Measurements from ENCODE around the gene ARF3. TPM values are rescaled to one million over a fixed set of nuclear protein-coding genes. Genes with fewer than 3 reads are reported as not detected.
A peak's percentile ranks its signal among the peaks of the same experiment; 100 is the strongest.

ARF3 gene
- total and polyA plus RNA-seq, 5 donors from 2014 or later: 21.2 to 79.4 (median 25.0) TPM

GRCh38 chr12:48979602-48980388, 22.5 kb upstream of the ARF3 start:
- Mint-ChIP-seq H3K36me3 (no peaks in the 10 kb centered on the region), H3K4me3 (peak overlapping the region; percentile 87 to 92 (median 90)), H3K27me3 (peaks cover 80% of the 10 kb centered on the region), H3K27ac (peak overlapping the region; percentile 43 to 89 (median 78)), H3K9me3 (peaks cover 0 to 5% (median 0%) of the 10 kb centered on the region in 7 donors), H3K4me1 (peaks cover 0 to 49% (median 18%) of the 10 kb centered on the region in 4 donors)
- Histone ChIP-seq H3K27ac (ENCODE audit: insufficient read depth, low read length, poor library complexity, severe bottlenecking) (no peak overlapping the region), H3K9me3 (ENCODE audit: control insufficient read depth in 2 of 2, low read length in 2 of 2) (no peaks in the 10 kb centered on the region), H3K27me3 (ENCODE audit: control insufficient read depth, insufficient read depth, low read length) (peaks cover 31% of the 10 kb centered on the region), H3K4me1 (ENCODE audit: control insufficient read depth, insufficient read depth, low read length, poor library complexity, severe bottlenecking) (peaks cover 51% of the 10 kb centered on the region), H3K4me3 (ENCODE audit: low read depth, low read length) (peak overlapping the region; percentile 68), H3K36me3 (ENCODE audit: control insufficient read depth, insufficient read depth, low read length) (no peaks in the 10 kb centered on the region)
- ATAC-seq (ENCODE audit: low read depth in 2 of 2) (peak; percentile 22 to 28), DNase-seq (peak in 2 of 3 donors; percentile 46 to 67)

GRCh38 chr12:48978741-48979601, 21.7 kb upstream of the ARF3 start:
- H3K27ac Mint-ChIP-seq: peak overlapping the region in 1 of 3 donors; percentile 83
- DNase-seq (no peak), ATAC-seq (ENCODE audit: low read depth in 2 of 2) (no peak)
- H3K36me3 ChIP-seq (ENCODE audit: control insufficient read depth, insufficient read depth, low read length): no peaks in the 10 kb centered on the region
- H3K27me3 ChIP-seq (ENCODE audit: control insufficient read depth, insufficient read depth, low read length): peaks cover 28% of the 10 kb centered on the region
- peak overlapping the region; percentile 87 to 92 (median 90) for H3K4me3 Mint-ChIP-seq
- no peaks in the 10 kb centered on the region for H3K36me3 Mint-ChIP-seq
- H3K4me3 ChIP-seq (ENCODE audit: low read depth, low read length): peak overlapping the region; percentile 68
- peaks cover 80% of the 10 kb centered on the region for H3K27me3 Mint-ChIP-seq
- H3K9me3 ChIP-seq (ENCODE audit: control insufficient read depth in 2 of 2, low read length in 2 of 2): no peaks in the 10 kb centered on the region
- peaks cover 0 to 49% (median 18%) of the 10 kb centered on the region in 4 donors for H3K4me1 Mint-ChIP-seq
- peaks cover 54% of the 10 kb centered on the region for H3K4me1 ChIP-seq (ENCODE audit: control insufficient read depth, insufficient read depth, low read length, poor library complexity, severe bottlenecking)
- peaks cover 0 to 9% (median 0%) of the 10 kb centered on the region in 7 donors for H3K9me3 Mint-ChIP-seq
- H3K27ac ChIP-seq (ENCODE audit: insufficient read depth, low read length, poor library complexity, severe bottlenecking): no peak overlapping the region

GRCh38 chr12:48978291-48978740, 21.0 kb upstream of the ARF3 start, which contains the start of gene WNT1:
Gene WNT1 (plus strand): TSS chr12:48978322. CDS start chr12:48978651, 329 bp downstream.
- Mint-ChIP-seq H3K27ac (peak within 1 kb of the TSS; percentile 57 to 83 (median 67)), H3K27me3 (peaks cover 77% of the 10 kb centered on the region), H3K4me1 (peaks cover 0 to 49% (median 18%) of the 10 kb centered on the region in 4 donors), H3K9me3 (peaks cover 0 to 9% (median 0%) of the 10 kb centered on the region in 7 donors), H3K4me3 (peak within 1 kb of the TSS; percentile 87 to 92 (median 90)), H3K36me3 (no peaks in the 10 kb centered on the region)
- Histone ChIP-seq H3K36me3 (ENCODE audit: control insufficient read depth, insufficient read depth, low read length) (no peaks in the 10 kb centered on the region), H3K9me3 (ENCODE audit: control insufficient read depth in 2 of 2, low read length in 2 of 2) (no peaks in the 10 kb centered on the region), H3K4me1 (ENCODE audit: control insufficient read depth, insufficient read depth, low read length, poor library complexity, severe bottlenecking) (peaks cover 55% of the 10 kb centered on the region), H3K27ac (ENCODE audit: insufficient read depth, low read length, poor library complexity, severe bottlenecking) (no peak within 1 kb of the TSS), H3K4me3 (ENCODE audit: low read depth, low read length) (peak within 1 kb of the TSS; percentile 68), H3K27me3 (ENCODE audit: control insufficient read depth, insufficient read depth, low read length) (peaks cover 25% of the 10 kb centered on the region)
- DNase-seq (no peak), ATAC-seq (ENCODE audit: low read depth in 2 of 2) (no peak)

- peak overlapping the region; percentile 70 to 80 (median 78) for H3K4me3 Mint-ChIP-seq
- no peaks in the 10 kb centered on the region for H3K36me3 ChIP-seq (ENCODE audit: control insufficient read depth, insufficient read depth, low read length)
- peak overlapping the region; percentile 28 for H3K4me3 ChIP-seq (ENCODE audit: low read depth, low read length)
- H3K4me1 ChIP-seq (ENCODE audit: control insufficient read depth, insufficient read depth, low read length, poor library complexity, severe bottlenecking): peaks cover 55% of the 10 kb centered on the region
- DNase-seq (peak; percentile 69 to 77 (median 73)), ATAC-seq (ENCODE audit: low read depth in 2 of 2) (peak; percentile 52 to 56)
- H3K27ac Mint-ChIP-seq: peak overlapping the region; percentile 57 to 83 (median 67)
- no peaks in the 10 kb centered on the region for H3K9me3 ChIP-seq (ENCODE audit: control insufficient read depth in 2 of 2, low read length in 2 of 2)
- H3K9me3 Mint-ChIP-seq: peaks cover 0 to 9% (median 0%) of the 10 kb centered on the region in 7 donors
- H3K27ac ChIP-seq (ENCODE audit: insufficient read depth, low read length, poor library complexity, severe bottlenecking): no peak overlapping the region
- H3K36me3 Mint-ChIP-seq: no peaks in the 10 kb centered on the region
- H3K4me1 Mint-ChIP-seq: peaks cover 0 to 51% (median 18%) of the 10 kb centered on the region in 4 donors
- peaks cover 30% of the 10 kb centered on the region for H3K27me3 ChIP-seq (ENCODE audit: control insufficient read depth, insufficient read depth, low read length)
- peaks cover 79% of the 10 kb centered on the region for H3K27me3 Mint-ChIP-seq
Observed at GRCh38 chr12:48977290-48978281, 20.3 kb upstream of the ARF3 start.

- peak overlapping the region in 1 of 4 donors; percentile 9 for H3K4me3 Mint-ChIP-seq
- H3K4me1 Mint-ChIP-seq: peaks cover 0 to 44% (median 19%) of the 10 kb centered on the region in 4 donors
- Histone ChIP-seq H3K4me3 (ENCODE audit: low read depth, low read length) (no peak overlapping the region), H3K4me1 (ENCODE audit: control insufficient read depth, insufficient read depth, low read length, poor library complexity, severe bottlenecking) (peaks cover 56% of the 10 kb centered on the region), H3K36me3 (ENCODE audit: control insufficient read depth, insufficient read depth, low read length) (no peaks in the 10 kb centered on the region), H3K9me3 (ENCODE audit: control insufficient read depth in 2 of 2, low read length in 2 of 2) (no peaks in the 10 kb centered on the region), H3K27ac (ENCODE audit: insufficient read depth, low read length, poor library complexity, severe bottlenecking) (no peak overlapping the region), H3K27me3 (ENCODE audit: control insufficient read depth, insufficient read depth, low read length) (peaks cover 33% of the 10 kb centered on the region)
- peaks cover 83% of the 10 kb centered on the region for H3K27me3 Mint-ChIP-seq
- peaks cover 0 to 7% (median 0%) of the 10 kb centered on the region in 7 donors for H3K9me3 Mint-ChIP-seq
- DNase-seq (peak in 1 of 3 donors; percentile 20), ATAC-seq (ENCODE audit: low read depth in 2 of 2) (no peak)
- no peaks in the 10 kb centered on the region for H3K36me3 Mint-ChIP-seq
- no peak overlapping the region for H3K27ac Mint-ChIP-seq
Observed at GRCh38 chr12:48973941-48974673, 16.8 kb upstream of the ARF3 start.

- ATAC-seq (ENCODE audit: low read depth in 2 of 2): no peak
- no peaks in the 10 kb centered on the region for H3K36me3 Mint-ChIP-seq
- H3K4me1 Mint-ChIP-seq: peaks cover 0 to 40% (median 17%) of the 10 kb centered on the region in 4 donors
- H3K27ac Mint-ChIP-seq: peak overlapping the region in 1 of 3 donors; percentile 14
- no peaks in the 10 kb centered on the region for H3K9me3 ChIP-seq (ENCODE audit: control insufficient read depth in 2 of 2, low read length in 2 of 2)
- H3K36me3 ChIP-seq (ENCODE audit: control insufficient read depth, insufficient read depth, low read length): no peaks in the 10 kb centered on the region
- peak overlapping the region in 1 of 4 donors; percentile 9 for H3K4me3 Mint-ChIP-seq
- no peak for DNase-seq
- peaks cover 84% of the 10 kb centered on the region for H3K27me3 Mint-ChIP-seq
- no peak overlapping the region for H3K4me3 ChIP-seq (ENCODE audit: low read depth, low read length)
- H3K27ac ChIP-seq (ENCODE audit: insufficient read depth, low read length, poor library complexity, severe bottlenecking): no peak overlapping the region
- peaks cover 50% of the 10 kb centered on the region for H3K4me1 ChIP-seq (ENCODE audit: control insufficient read depth, insufficient read depth, low read length, poor library complexity, severe bottlenecking)
- peaks cover 0 to 6% (median 0%) of the 10 kb centered on the region in 7 donors for H3K9me3 Mint-ChIP-seq
- peaks cover 33% of the 10 kb centered on the region for H3K27me3 ChIP-seq (ENCODE audit: control insufficient read depth, insufficient read depth, low read length)
Observed at GRCh38 chr12:48973531-48973930, 16.2 kb upstream of the ARF3 start.

Data from CD4-positive, CD25-positive, alpha-beta regulatory T cell (primary cell).